GM12872 (cell line): ENCODE data around the gene TTLL11.

ENCODE experiments used
- CTCF ChIP-seq: IDR thresholded peaks from 3 replicates; pipeline ENCODE4 v1.5.1; 2011; ENCODE audit warnings: low read depth, mild to moderate bottlenecking, low read length, moderate library complexity; ENCODE audit not compliant: insufficient read depth

The TTLL11 gene

GRCh38 chr9:121890746-121891145 lies 202.4 kb downstream of the TTLL11 start:
- no peak for TF ChIP-seq CTCF

GRCh38 chr9:121889990-121890563 lies 203.0 kb downstream of the TTLL11 start:
- TF ChIP-seq CTCF, result no peak

- no peak for TF ChIP-seq CTCF
These were observed 204.7 kb downstream of the TTLL11 start for GRCh38 chr9:121888438-121888775.

DNA sequence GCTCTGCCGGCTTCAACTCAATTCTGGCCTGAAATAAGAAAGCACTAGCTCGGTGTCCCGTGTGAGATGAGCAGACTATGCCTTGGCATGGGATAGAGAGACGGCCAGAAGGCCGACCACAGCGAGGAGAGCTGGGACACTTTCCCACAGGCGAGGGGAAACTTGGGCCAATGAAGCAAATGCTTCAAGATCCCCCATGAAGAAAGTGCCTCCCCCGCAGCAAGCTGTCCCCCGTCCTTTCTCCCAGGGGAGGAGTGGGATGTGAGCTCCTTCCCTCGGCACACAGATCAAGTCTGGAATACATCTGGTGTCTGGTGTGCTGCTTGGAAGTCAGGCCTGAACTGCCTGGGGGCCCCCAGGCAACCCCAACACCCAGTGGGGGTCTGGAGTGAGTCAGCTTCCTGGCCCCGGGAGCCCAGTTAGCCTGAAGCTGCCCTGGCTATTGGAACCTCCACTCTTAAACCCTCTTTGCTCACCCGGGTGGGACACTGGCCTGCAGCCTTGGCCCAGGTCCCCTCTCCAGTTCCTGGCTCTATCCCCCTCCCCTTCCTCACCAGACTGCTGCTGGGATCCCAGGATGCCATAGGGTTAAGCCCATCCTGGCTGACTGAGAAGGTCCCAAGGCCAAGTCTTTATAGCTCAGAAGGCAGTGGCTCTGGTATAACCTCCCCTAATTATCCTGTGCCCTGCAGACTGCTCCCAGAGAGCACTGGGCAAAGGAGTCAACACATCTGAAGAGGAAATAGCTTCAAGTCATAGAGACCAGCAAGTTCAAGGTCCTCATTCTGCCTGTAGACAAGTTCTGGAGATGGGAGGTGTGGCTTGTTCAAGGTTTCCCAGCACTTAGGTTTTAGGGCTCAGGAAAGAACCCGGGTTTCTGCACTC lies 205.3 kb downstream of the TTLL11 start:
- TF ChIP-seq CTCF, result no peak

GRCh38 chr9:121886759-121887485 lies 206.2 kb downstream of the TTLL11 start:
- TF ChIP-seq CTCF, result no peak

GRCh38 chr9:121885345-121885901 lies 207.7 kb downstream of the TTLL11 start:
- TF ChIP-seq CTCF, result no peak

GRCh38 chr9:121884057-121884541 lies 209.0 kb downstream of the TTLL11 start:
- TF ChIP-seq CTCF, result no peak
